OCI-LY3 (cell line): Measurements from ENCODE around the gene SCAF1.

Experiments used
- CTCF ChIP-seq: fragments of 200-600, 300-600 bp; sonication (generic); IDR thresholded peaks from 2 replicates; pipeline ENCODE4 v1.5.1; 2014; ENCODE audit warnings: antibody characterized with exemption, low read length, low read depth
- EZH2phosphoT487 ChIP-seq: fragments of 200-600 bp; shearing (Covaris generic); IDR thresholded peaks from 2 replicates; pipeline ENCODE4 v1.6.1; 2018; ENCODE audit warnings: antibody characterized with exemption, mixed run types, low read depth

GRCh38 chr19:49651029-49651819 lies 9.2 kb downstream of the SCAF1 start:
- no peak for TF ChIP-seq CTCF
- TF ChIP-seq EZH2phosphoT487 = no peak
